ENCODE measurements around the gene PCDHGA10. TPM values are rescaled to one million over a fixed set of nuclear protein-coding genes. Genes with fewer than 3 reads are reported as not detected.

The PCDHGA10 gene
- total RNA-seq, 1 experiment from 2014 or later = 3.8 TPM

GRCh38 chr5:141437221-141437620 lies 24.4 kb downstream of the PCDHGA10 start:
- CTCF ChIA-PET = interaction anchor here (1.6 kb wide), 1 partner anchor 120 kb away, joined by 3 read pairs; no protein-coding TSS in a partner anchor
- no peaks in the 10 kb centered on the region for H3K36me3 ChIP-seq (ENCODE audit: control insufficient read depth in 1 of 2, insufficient read depth in 2 of 2, low read length in 2 of 2)
- no peak overlapping the region for H3K4me2 ChIP-seq (ENCODE audit: low read length)

More at GRCh38 chr5:141437221-141437620, 24.4 kb downstream of the PCDHGA10 start:
- Histone ChIP-seq H3K4me3 (replicated peaks in 1 of 2; ENCODE audit: low read depth in 1 of 2, low read length in 2 of 2) (no peak overlapping the region), H3K79me2 (ENCODE audit: insufficient read depth, low read length) (no peaks in the 10 kb centered on the region), H3K4me1 (ENCODE audit: control insufficient read depth in 1 of 2, insufficient read depth in 2 of 2, low read length in 2 of 2) (no peaks in the 10 kb centered on the region), H3K9me2 (ENCODE audit: insufficient read depth) (no peaks in the 10 kb centered on the region), H3K9me3 (ENCODE audit: control insufficient read depth in 1 of 2, insufficient read depth in 1 of 2, low read depth in 1 of 2, low read length in 2 of 2) (no peaks in the 10 kb centered on the region), H4K20me1 (ENCODE audit: insufficient read depth) (no peaks in the 10 kb centered on the region), H3K27me3 (ENCODE audit: insufficient read depth, low read length) (no peaks in the 10 kb centered on the region), H3K27ac (ENCODE audit: low read depth, low read length) (no peak overlapping the region), H2AFZ (ENCODE audit: low read depth, low read length, poor library complexity, severe bottlenecking) (no peak overlapping the region), H3K9ac (ENCODE audit: low read length) (no peak overlapping the region)
- POLR2A ChIA-PET = no interaction called here
- TF ChIP-seq EZH2phosphoT487 (IDR thresholded peaks at IDR 0.05; ENCODE audit: borderline replicate concordance) (no peak), REST (IDR thresholded peaks at IDR 0.05; ENCODE audit: low read depth) (no peak), YY1 (IDR thresholded peaks at IDR 0.05; ENCODE audit: extremely low read depth, insufficient replicate concordance, low read depth, low read length) (no peak), TCF7L2 (IDR thresholded peaks at IDR 0.05; ENCODE audit: borderline replicate concordance, extremely low read depth, insufficient read depth, insufficient read length) (no peak), ZNF274 (IDR thresholded peaks at IDR 0.05; ENCODE audit: low read depth, low read length) (no peak), FOSL1 (IDR thresholded peaks at IDR 0.05; ENCODE audit: low read depth) (no peak)
- ATAC-seq (no peak), DNase-seq (ENCODE audit: low read depth, low spot score) (no peak)
- RAD21 ChIA-PET (ENCODE audit: low non-redundant PET in 1 of 2, low total read pairs in 2 of 2, uncharacterized antibody in 2 of 2, unreplicated experiment in 2 of 2) = no interaction called here
- intact Hi-C loops (cut with micrococcal nuclease) = no loop called here
- BruUV-seq (replicated peaks) = no TSS peak
